ENCODE data around the gene PIP5K1B.

DNA sequence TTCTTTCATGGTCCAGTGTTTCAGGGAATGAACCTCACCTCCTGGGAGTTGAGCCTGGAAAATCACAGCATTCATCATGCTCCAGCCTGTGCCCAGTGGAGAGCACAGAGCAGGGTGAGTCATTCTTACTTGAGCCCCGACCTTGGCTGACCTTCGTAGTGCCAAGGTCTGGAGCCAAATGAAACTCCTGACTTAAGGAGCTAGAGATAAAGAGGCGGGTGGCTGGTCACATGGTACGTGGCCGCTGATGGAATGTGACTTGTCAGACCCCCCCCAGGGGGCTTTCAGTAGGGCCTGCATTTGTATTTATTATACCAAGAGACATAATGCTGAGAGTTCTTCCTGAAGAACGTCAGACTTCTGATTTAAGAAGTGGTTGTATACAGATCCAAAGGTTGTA is 15.0 kb upstream of the PIP5K1B start:
- TF ChIP-seq ZNF274 (IDR thresholded peaks at IDR 0.05; ENCODE audit: low read depth, low read length) (no peak), YY1 (IDR thresholded peaks at IDR 0.05; ENCODE audit: insufficient read depth, insufficient read length) (no peak)

All from NT2/D1 (cell line).